ENCODE results near the gene TECPR2. TPM values are rescaled to one million over a fixed set of nuclear protein-coding genes. Genes with fewer than 3 reads are reported as not detected.

The TECPR2 gene
- total and polyA plus RNA-seq, 10 of the 15 experiments (the other 5 are each of a cell fraction or from before 2014, with no cell fraction given): 0.15 to 10.0 (median 3.0) TPM

DNA sequence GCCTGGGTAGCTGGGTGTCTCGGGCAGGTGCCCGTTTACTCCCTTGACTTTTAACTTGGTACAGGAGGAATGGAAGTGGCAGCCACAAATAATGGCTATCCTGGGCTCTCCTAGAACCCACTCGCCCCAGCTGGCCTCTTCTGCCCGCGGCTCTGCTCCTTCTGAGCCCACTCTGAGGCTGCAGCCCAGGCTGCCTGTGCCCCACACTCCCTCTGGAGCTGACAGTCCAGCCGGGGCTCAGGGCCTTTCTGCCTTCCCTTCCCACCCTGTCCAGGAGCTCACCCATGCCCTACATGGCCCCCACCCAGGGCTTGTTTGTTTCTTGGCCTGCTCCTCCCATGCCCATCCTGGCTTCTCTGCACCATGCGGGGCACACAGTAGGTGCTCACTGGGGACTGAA lies 27.6 kb upstream of the TECPR2 start (continued):
- TF ChIP-seq ESRRA (IDR thresholded peaks at IDR 0.05; ENCODE audit: low read length) (no peak), SP1 (IDR thresholded peaks at IDR 0.05; ENCODE audit: low read depth, low read length) (no peak), BRCA1 (IDR thresholded peaks at IDR 0.05; ENCODE audit: low read depth, low read length) (no peak), MEF2B (IDR thresholded peaks at IDR 0.05; ENCODE audit: partially characterized antibody, poor library complexity, severe bottlenecking) (no peak), NRF1 (conservative IDR thresholded peaks at IDR 0.05; ENCODE audit: low read depth, low read length) (no peak)
- TF ChIP-seq, protein P1, sequence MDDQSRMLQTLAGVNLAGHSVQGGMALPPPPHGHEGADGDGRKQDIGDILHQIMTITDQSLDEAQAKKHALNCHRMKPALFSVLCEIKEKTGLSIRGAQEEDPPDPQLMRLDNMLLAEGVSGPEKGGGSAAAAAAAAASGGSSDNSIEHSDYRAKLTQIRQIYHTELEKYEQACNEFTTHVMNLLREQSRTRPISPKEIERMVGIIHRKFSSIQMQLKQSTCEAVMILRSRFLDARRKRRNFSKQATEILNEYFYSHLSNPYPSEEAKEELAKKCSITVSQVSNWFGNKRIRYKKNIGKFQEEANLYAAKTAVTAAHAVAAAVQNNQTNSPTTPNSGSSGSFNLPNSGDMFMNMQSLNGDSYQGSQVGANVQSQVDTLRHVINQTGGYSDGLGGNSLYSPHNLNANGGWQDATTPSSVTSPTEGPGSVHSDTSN (IDR thresholded peaks at IDR 0.05; ENCODE audit: insufficient replicate concordance, low read depth, low read length): no peak

DNA sequence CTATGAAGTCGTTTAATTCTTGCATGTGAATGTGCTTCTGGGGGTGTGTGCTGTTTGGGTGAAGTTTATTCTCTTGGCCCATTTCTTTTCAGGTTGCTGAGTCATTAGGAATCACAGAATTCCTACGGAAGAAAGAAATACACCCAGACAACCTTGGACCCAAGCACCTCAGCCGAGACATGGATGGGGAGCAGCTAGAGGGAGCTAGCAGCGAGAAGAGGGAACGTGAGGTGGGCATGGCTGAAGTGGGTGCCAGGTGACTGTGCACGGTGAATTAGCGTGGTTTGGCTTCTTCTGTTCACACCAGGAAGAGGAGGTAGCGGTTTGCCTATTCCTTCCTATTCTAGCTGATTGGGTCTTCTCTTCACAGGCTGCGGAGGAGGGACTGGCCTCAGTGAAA lies 24.0 kb upstream of the TECPR2 start:
- BruUV-seq (replicated peaks): no TSS peak
- Histone ChIP-seq H3K4me1 (ENCODE audit: control insufficient read depth, insufficient read depth, low read length) (no peaks in the 10 kb centered on the region), H3K4me3 (no peak overlapping the region), H3K27ac (ENCODE audit: control insufficient read depth, insufficient read depth) (no peak overlapping the region), H3K9ac (ENCODE audit: control insufficient read depth, insufficient read depth, low read length) (no peak overlapping the region), H2AFZ (ENCODE audit: control insufficient read depth, low read depth, low read length) (no peak overlapping the region), H4K20me1 (ENCODE audit: control insufficient read depth, insufficient read depth) (no peaks in the 10 kb centered on the region), H3K4me2 (ENCODE audit: control insufficient read depth, insufficient read depth) (no peak overlapping the region), H3K79me2 (ENCODE audit: control insufficient read depth, insufficient read depth, low read length) (no peaks in the 10 kb centered on the region), H3K36me3 (ENCODE audit: control insufficient read depth in 2 of 2, insufficient read depth in 2 of 2, low read length in 1 of 2) (peaks cover 0 to 5% of the 10 kb centered on the region in 2 experiments; a peak in 3 of 4 replicates), H3K9me3 (replicated peaks; ENCODE audit: control insufficient read depth, insufficient read depth, low read length) (no peaks in the 10 kb centered on the region), H3K27me3 (replicated peaks in 1 of 2; ENCODE audit: control insufficient read depth in 2 of 2, insufficient read depth in 2 of 2, low read length in 1 of 2) (no peaks in the 10 kb centered on the region)
- no peak for ATAC-seq
- ChIA-PET POLR2A (no interaction called here), SMC1A (ENCODE audit: uncharacterized antibody, unreplicated experiment) (no interaction called here), CTCF (no interaction called here), RAD21 (ENCODE audit: unreplicated experiment) (no interaction called here)
- no peak for DNase-seq (ENCODE audit: low read depth, low spot score)
- WGBS (ENCODE audit: insufficient coverage, insufficient replicate concordance, low lambda C conversion rate, missing lambda C conversion rate): 98% methylated on average over 9 of the region's 9 CpGs
- in situ Hi-C loops (cut with MboI) (no loop called here), intact Hi-C loops (cut with micrococcal nuclease; ENCODE audit: unreplicated experiment) (no loop called here)
- FAIRE-seq: no peak
- no peak for TF ChIP-seq SUZ12 (IDR thresholded peaks at IDR 0.05; ENCODE audit: unreplicated experiment)
- TF ChIP-seq RCOR1 (conservative IDR thresholded peaks at IDR 0.05; ENCODE audit: low read depth, low read length): no peak
- TF ChIP-seq YBX1 (IDR thresholded peaks at IDR 0.05): no peak
- no peak for TF ChIP-seq RUNX3 (IDR thresholded peaks at IDR 0.05; ENCODE audit: low read length)

Data from GM12878 (cell line).